Liver (tissue), 9 donors: ENCODE measurements around the gene TXN2. TPM values are rescaled to one million over a fixed set of nuclear protein-coding genes. Genes with fewer than 3 reads are reported as not detected.
A peak's percentile ranks its signal among the peaks of the same experiment; 100 is the strongest.

Source experiments
- DNase-seq: peaks from one replicate; pipeline ENCODE4 v3.0.0-alpha.2; 2017; ENCODE audit warnings: low spot score
- H3K27ac ChIP-seq, 2 donors: one replicate each; pipeline ENCODE4 v1.7.0; 2013; ENCODE audit warnings: inconsistent platforms in 2 of 2, low read length in 2 of 2, control low read depth in 1 of 2, low read depth in 1 of 2, mild to moderate bottlenecking in 1 of 2
- H3K27me3 ChIP-seq, 4 donors: one replicate each; pipeline versions ENCODE4 v1.6.1 to v1.7.0; 2013; ENCODE audit warnings: low read length in 3 of 4, inconsistent platforms in 1 of 4, mild to moderate bottlenecking in 1 of 4, moderate library complexity in 1 of 4; ENCODE audit not compliant: control insufficient read depth in 4 of 4, insufficient read depth in 4 of 4
- H3K36me3 ChIP-seq, 4 donors: one replicate each; pipeline versions ENCODE4 v1.6.1 to v1.7.0; 2013; ENCODE audit warnings: low read length in 3 of 4, mild to moderate bottlenecking in 3 of 4, low read depth in 1 of 4, moderate library complexity in 1 of 4; ENCODE audit not compliant: control insufficient read depth in 4 of 4, insufficient read depth in 3 of 4
- H3K4me1 ChIP-seq, 4 donors: one replicate each; pipeline versions ENCODE4 v1.6.1 to v1.7.0; 2013; ENCODE audit warnings: low read length in 3 of 4, mild to moderate bottlenecking in 3 of 4, moderate library complexity in 1 of 4; ENCODE audit not compliant: control insufficient read depth in 4 of 4, insufficient read depth in 4 of 4
- H3K4me3 ChIP-seq, 3 donors: one replicate each; pipeline versions ENCODE4 v1.6.1 to v1.7.0; 2013; ENCODE audit warnings: low read length in 3 of 3, control low read depth in 1 of 3, low read depth in 1 of 3, mild to moderate bottlenecking in 1 of 3
- H3K9ac ChIP-seq, 2 donors: one replicate each; pipeline ENCODE4 v1.7.0; 2013; ENCODE audit warnings: low read length in 2 of 2, mild to moderate bottlenecking in 2 of 2, moderate library complexity in 2 of 2, control low read depth in 1 of 2, low read depth in 1 of 2
- H3K9me3 ChIP-seq, 4 donors: one replicate each; pipeline versions ENCODE4 v1.6.1 to v1.7.0; 2013; ENCODE audit warnings: low read length in 3 of 4; ENCODE audit not compliant: control insufficient read depth in 4 of 4
- ATF3 ChIP-seq: IDR thresholded peaks from 2 replicates; pipeline ENCODE4 v1.6.1; 2016; ENCODE audit warnings: antibody characterized with exemption
- CTCF ChIP-seq: fragments of 150-350 bp; IDR thresholded peaks from 2 replicates; pipeline ENCODE4 v1.5.1; 2017; ENCODE audit warnings: improper control_type of control experiment, low read depth, low read length; ENCODE audit not compliant: missing input control
- EGR1 ChIP-seq, 2 donors: IDR thresholded peaks; 2 replicates each; pipeline ENCODE4 v1.6.1; 2016 to 2018; ENCODE audit warnings: antibody characterized with exemption in 2 of 2, low read depth in 2 of 2
- FOXA1 ChIP-seq: IDR thresholded peaks from 2 replicates; pipeline ENCODE4 v1.6.1; 2016; ENCODE audit warnings: antibody characterized with exemption
- FOXA2 ChIP-seq: IDR thresholded peaks from 2 replicates; pipeline ENCODE4 v1.6.1; 2016; ENCODE audit warnings: antibody characterized with exemption
- GABPA ChIP-seq, 2 donors: IDR thresholded peaks in 1 of 2; conservative IDR thresholded peaks in 1 of 2; 2 replicates each; pipeline ENCODE4 v1.6.1; 2016; ENCODE audit warnings: antibody characterized with exemption in 2 of 2, mild to moderate bottlenecking in 1 of 2, moderate library complexity in 1 of 2
- HNF4A ChIP-seq, 2 donors: conservative IDR thresholded peaks; 2 replicates each; pipeline ENCODE4 v1.6.1; 2016; ENCODE audit warnings: antibody characterized with exemption in 2 of 2, mild to moderate bottlenecking in 2 of 2
- HNF4G ChIP-seq: IDR thresholded peaks from 2 replicates; pipeline ENCODE4 v1.6.1; 2016; ENCODE audit warnings: antibody characterized with exemption
- JUND ChIP-seq, 2 donors: IDR thresholded peaks; 2 replicates each; pipeline ENCODE4 v1.6.1; 2016; ENCODE audit warnings: antibody characterized with exemption in 2 of 2
- MAX ChIP-seq: IDR thresholded peaks from 2 replicates; pipeline ENCODE4 v1.6.1; 2016; ENCODE audit warnings: antibody characterized with exemption
- NR2F2 ChIP-seq: IDR thresholded peaks from 2 replicates; pipeline ENCODE4 v1.6.1; 2016; ENCODE audit warnings: antibody characterized with exemption
- RAD21 ChIP-seq, 2 donors: IDR thresholded peaks; 2 replicates each; pipeline ENCODE4 v1.6.1; 2016; ENCODE audit warnings: antibody characterized with exemption in 2 of 2, mild to moderate bottlenecking in 2 of 2
- REST ChIP-seq: IDR thresholded peaks from 2 replicates; pipeline ENCODE4 v1.6.1; 2016; ENCODE audit warnings: antibody characterized with exemption, mild to moderate bottlenecking
- RXRA ChIP-seq, 2 donors: IDR thresholded peaks; 2 replicates each; pipeline ENCODE4 v1.6.1; 2017 to 2018; ENCODE audit warnings: antibody characterized with exemption in 2 of 2, mild to moderate bottlenecking in 1 of 2
- SP1 ChIP-seq: IDR thresholded peaks from 2 replicates; pipeline ENCODE4 v1.6.1; 2018; ENCODE audit warnings: antibody characterized with exemption, mild to moderate bottlenecking
- TAF1 ChIP-seq: conservative IDR thresholded peaks from 2 replicates; pipeline ENCODE4 v1.6.1; 2016; ENCODE audit warnings: antibody characterized with exemption, mild to moderate bottlenecking
- YY1 ChIP-seq: IDR thresholded peaks from 2 replicates; pipeline ENCODE4 v1.6.1; 2016; ENCODE audit warnings: antibody characterized with exemption, mild to moderate bottlenecking
- ZBTB33 ChIP-seq: IDR thresholded peaks from 2 replicates; pipeline ENCODE4 v1.6.1; 2016; ENCODE audit warnings: antibody characterized with exemption
- WGBS: extraction: QIAGEN DNeasy Blood & Tissue Kit; methylation state at CpG from one replicate; pipeline ENCODE4 v1.1.7; 2013; 5-methylcytosine and 5-hydroxymethylcytosine counted together
- polyA plus RNA-seq, 2 donors: library from polyadenylated mRNA; stranded (reverse) in 1 of 2; unstranded in 1 of 2; fragments of 200-250 nt in 1 of 2; fragments of >200 nt in 1 of 2; fragmentation: Nextera tagmentation in 1 of 2; extraction: Ambion mirVana in 1 of 2; gene quantifications; one replicate each; pipeline versions ENCODE4 v1.2.1 to v1.2.3, GENCODE V29; 2013 to 2015
- total RNA-seq, 2 donors: library from RNA; depleted of rRNA; stranded (reverse); fragments of >200 nt; gene quantifications; one replicate each; pipeline ENCODE4 v1.2.3, GENCODE V29; 2014
- donor health status: healthy.
- donor health status: healthy.
- donor health status: healthy.
- donor health status: healthy.
- donor health status: healthy.

The TXN2 gene
- total and polyA plus RNA-seq, 4 donors = 27.5 to 154 (median 73.4) TPM

- TF ChIP-seq MAX = no peak
- no peak for TF ChIP-seq TAF1
- TF ChIP-seq YY1 = no peak
Measured at GRCh38 chr22:36467042-36467810, 14.2 kb downstream of the TXN2 start (continued).

- DNase-seq = no peak
- Histone ChIP-seq H3K27me3 (no peaks in the 10 kb centered on the region), H3K4me3 (no peak overlapping the region), H3K9ac (peak overlapping the region in 1 of 2 donors; percentile 29), H3K36me3 (peaks cover 0 to 5% (median 2%) of the 10 kb centered on the region in 4 donors), H3K4me1 (peaks cover 2 to 6% (median 3%) of the 10 kb centered on the region in 4 donors), H3K27ac (peak overlapping the region; percentile 73 to 80), H3K9me3 (no peaks in the 10 kb centered on the region)
- WGBS = 88% methylated on average over 7 of the region's 7 CpGs
- TF ChIP-seq SP1 = no peak
- TF ChIP-seq ATF3 = no peak
- no peak for TF ChIP-seq ZBTB33
- no peak for TF ChIP-seq NR2F2
Measured at GRCh38 chr22:36466258-36466657, 15.2 kb downstream of the TXN2 start.

GRCh38 chr22:36465232-36466021 is 16.0 kb downstream of the TXN2 start:
- peak overlapping the region in 1 of 2 donors; percentile 29 for H3K9ac ChIP-seq
- no peak overlapping the region for H3K4me3 ChIP-seq
- H3K36me3 ChIP-seq = peaks cover 0 to 4% (median 0%) of the 10 kb centered on the region in 4 donors
- WGBS = 46% methylated on average over 25 of the region's 25 CpGs
- H3K27ac ChIP-seq = peak overlapping the region; percentile 73 to 80
- no peaks in the 10 kb centered on the region for H3K27me3 ChIP-seq
- no peak for DNase-seq
- peaks cover 2 to 6% (median 3%) of the 10 kb centered on the region in 4 donors for H3K4me1 ChIP-seq
- H3K9me3 ChIP-seq = no peaks in the 10 kb centered on the region
- TF ChIP-seq CTCF (no peak), EGR1 (IDR thresholded peaks at IDR 0.05; ENCODE audit: low read depth in 2 of 2) (no peak), MAX (no peak), SP1 (peak; percentile 64), HNF4G (no peak), JUND (IDR thresholded peaks at IDR 0.05) (peak; percentile 93 to 98), GABPA (IDR thresholded peaks at IDR 0.05 in 1 of 2, conservative IDR thresholded peaks at IDR 0.05 in 1 of 2) (peak in 1 of 2 donors; percentile 20), RAD21 (IDR thresholded peaks at IDR 0.05) (no peak), NR2F2 (no peak), HNF4A (conservative IDR thresholded peaks at IDR 0.05) (peak; percentile 2 to 69), FOXA1 (no peak), ZBTB33 (no peak), TAF1 (no peak), RXRA (IDR thresholded peaks at IDR 0.05) (peak; percentile 81 to 95), FOXA2 (no peak), REST (no peak)
